ENCODE data around the gene NAA35.
"Not testable (repeated sequence)": the region's sequence is repeated elsewhere in the genome, so short reads cannot be mapped to it uniquely, and the experiment has no call there.

NAA35 gene

DNA sequence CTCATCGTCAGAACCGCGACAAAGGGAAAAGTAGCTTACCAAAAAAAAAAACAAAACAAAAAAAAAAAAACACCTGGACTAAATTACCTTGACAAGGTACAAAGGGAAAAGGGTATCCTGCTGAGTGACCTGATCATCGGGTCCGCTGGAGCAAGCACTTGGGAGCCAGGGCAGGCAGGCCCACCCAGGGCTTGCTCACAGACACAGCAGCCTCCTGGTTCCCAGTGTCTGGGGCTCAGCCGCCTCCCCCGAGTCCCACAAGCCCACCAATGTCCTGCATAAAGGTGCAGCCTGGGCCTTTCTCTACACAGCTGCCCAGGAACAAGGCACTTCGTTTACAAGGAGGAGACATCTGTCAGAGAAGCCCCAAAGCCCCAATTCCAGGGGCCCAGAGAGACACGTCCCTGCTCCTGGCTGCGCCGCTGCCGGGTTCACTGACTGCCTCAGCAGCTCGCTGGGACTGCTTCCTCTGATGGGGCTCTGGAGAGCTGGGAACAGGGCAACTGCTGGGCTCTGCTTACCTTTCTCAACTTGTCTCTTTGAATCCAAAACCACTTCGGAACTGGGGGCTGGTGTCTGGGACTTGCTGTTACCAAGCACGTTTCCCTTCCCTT, 95.0 kb downstream of the NAA35 start:
- no peak for DNase-seq

- DNase-seq: no peak
These were observed 95.6 kb downstream of the NAA35 start for GRCh38 chr9:86036555-86036954.

- no peak for DNase-seq
These were observed 99.3 kb downstream of the NAA35 start for GRCh38 chr9:86039991-86040860.

- no peak for DNase-seq
These were observed 99.9 kb downstream of the NAA35 start for GRCh38 chr9:86040861-86041155.

GRCh38 chr9:86041311-86041741, 100.4 kb downstream of the NAA35 start:
- DNase-seq: no peak

GRCh38 chr9:86042199-86042978, 101.4 kb downstream of the NAA35 start:
- no peak for DNase-seq

- DNase-seq: no peak
These were observed 102.6 kb downstream of the NAA35 start for GRCh38 chr9:86043586-86043985.

DNA sequence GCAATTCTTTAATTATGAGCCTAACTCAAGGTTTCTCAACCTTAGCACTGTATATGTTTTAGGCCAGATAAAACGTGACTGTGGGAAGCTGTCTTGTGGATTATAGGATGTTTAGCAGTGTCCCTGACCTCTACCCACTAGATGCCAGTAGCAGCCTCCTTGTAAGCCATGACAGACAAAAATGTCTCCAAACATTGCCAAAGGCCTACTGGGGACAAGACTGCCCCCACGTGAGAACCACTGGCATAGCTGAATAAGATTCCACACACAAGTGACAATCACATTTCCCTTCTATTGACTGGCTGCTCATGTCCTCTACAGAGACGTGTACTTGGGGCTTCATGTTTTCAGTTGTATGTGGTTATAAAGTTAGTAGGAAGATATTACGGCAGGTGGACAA, 103.1 kb downstream of the NAA35 start:
- no peak for DNase-seq

- DNase-seq: no peak
These were observed 104.7 kb downstream of the NAA35 start for GRCh38 chr9:86045654-86046053.

- no peak for DNase-seq
These were observed 105.2 kb downstream of the NAA35 start for GRCh38 chr9:86046071-86046636.

GRCh38 chr9:86046930-86047341, 106.0 kb downstream of the NAA35 start:
- no peak for DNase-seq

GRCh38 chr9:86047361-86047760, 106.4 kb downstream of the NAA35 start:
- DNase-seq: no peak

GRCh38 chr9:86048018-86048742, 107.2 kb downstream of the NAA35 start:
- not testable (repeated sequence) for DNase-seq

GRCh38 chr9:86052556-86053468, 111.9 kb downstream of the NAA35 start:
- no peak for DNase-seq

DNA sequence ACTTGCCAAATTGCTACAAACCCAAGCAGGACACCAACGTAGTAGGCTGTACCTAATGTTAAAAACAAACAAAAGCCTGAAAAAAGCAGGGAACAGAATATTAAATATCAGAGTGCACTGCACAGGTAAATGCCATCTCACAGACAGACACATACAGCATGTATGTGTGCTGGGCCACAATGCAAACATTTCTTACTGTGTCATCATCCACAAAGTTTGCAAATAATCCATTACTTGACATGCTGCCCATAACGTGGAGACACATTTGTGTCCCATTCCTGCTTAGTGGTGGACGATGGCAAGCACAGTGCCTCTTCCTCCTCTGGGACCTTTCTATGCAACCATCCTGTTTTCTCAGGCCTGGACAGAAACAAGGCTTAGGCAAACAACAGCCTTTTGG, 113.7 kb downstream of the NAA35 start:
- no peak for DNase-seq

DNA sequence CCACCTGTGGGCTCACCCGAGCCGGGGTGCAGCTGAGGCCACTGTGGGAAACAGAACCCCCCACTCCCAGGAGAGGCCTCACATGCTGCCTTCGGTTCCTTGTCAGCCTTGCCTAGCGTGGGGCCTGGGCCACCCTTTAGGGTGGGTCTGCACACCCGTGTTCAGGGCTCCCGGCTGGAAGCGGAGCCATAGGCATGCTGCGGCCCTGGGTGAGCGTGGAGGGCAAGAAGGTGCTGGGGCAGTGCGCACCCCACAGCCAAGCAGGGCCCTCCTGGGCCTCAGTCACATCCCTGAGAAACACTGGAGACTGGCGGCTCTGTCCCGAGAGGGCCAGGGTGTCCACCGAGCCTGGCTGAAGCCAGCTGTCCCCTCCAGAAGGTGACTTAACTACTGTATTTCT, 116.5 kb downstream of the NAA35 start:
- no peak for DNase-seq

- no peak for DNase-seq
These were observed 121.2 kb downstream of the NAA35 start for GRCh38 chr9:86061972-86062739.

- no peak for DNase-seq
These were observed 122.1 kb downstream of the NAA35 start for GRCh38 chr9:86062845-86063693.

- DNase-seq: no peak
These were observed 123.3 kb downstream of the NAA35 start for GRCh38 chr9:86064220-86064619.
